Effector memory CD8-positive, alpha-beta T cell (primary cell): ENCODE measurements around the gene CA7.
A peak's percentile ranks its signal among the peaks of the same experiment; 100 is the strongest.

Experiments
- ATAC-seq: fragments of 150-1000 bp; cut with Tn5 transposase; replicated peaks from 2 replicates; pipeline ENCODE4 v1.10.0; 2021; ENCODE audit warnings: mild to moderate bottlenecking, moderate library complexity
- DNase-seq, 3 experiments: peaks; one replicate each; pipeline ENCODE4 v3.0.0; 2021
- H3K27ac Mint-ChIP-seq, 2 donors: one replicate each; pipeline ENCODE4 v1.8.0; 2022; ENCODE audit warnings: mild to moderate bottlenecking in 2 of 2, mixed read lengths in 2 of 2, moderate library complexity in 2 of 2
- H3K27me3 Mint-ChIP-seq, 2 donors: one replicate each; pipeline ENCODE4 v1.8.0; 2022; ENCODE audit warnings: mixed read lengths in 2 of 2
- H3K36me3 Mint-ChIP-seq: one replicate; pipeline ENCODE4 v1.8.0; 2022; ENCODE audit warnings: mild to moderate bottlenecking, moderate library complexity, mixed read lengths; ENCODE audit not compliant: insufficient read depth
- H3K4me1 Mint-ChIP-seq, 2 donors: one replicate each; pipeline ENCODE4 v1.8.0; 2022; ENCODE audit warnings: low read depth in 2 of 2, mixed read lengths in 2 of 2
- H3K4me3 Mint-ChIP-seq, 2 donors: one replicate each; pipeline ENCODE4 v1.8.0; 2022; ENCODE audit warnings: mild to moderate bottlenecking in 2 of 2, mixed read lengths in 2 of 2, moderate library complexity in 2 of 2
- H3K9me3 Mint-ChIP-seq, 2 donors: one replicate each; pipeline ENCODE4 v1.8.0; 2022; ENCODE audit warnings: mixed read lengths in 2 of 2

CA7 gene

DNA sequence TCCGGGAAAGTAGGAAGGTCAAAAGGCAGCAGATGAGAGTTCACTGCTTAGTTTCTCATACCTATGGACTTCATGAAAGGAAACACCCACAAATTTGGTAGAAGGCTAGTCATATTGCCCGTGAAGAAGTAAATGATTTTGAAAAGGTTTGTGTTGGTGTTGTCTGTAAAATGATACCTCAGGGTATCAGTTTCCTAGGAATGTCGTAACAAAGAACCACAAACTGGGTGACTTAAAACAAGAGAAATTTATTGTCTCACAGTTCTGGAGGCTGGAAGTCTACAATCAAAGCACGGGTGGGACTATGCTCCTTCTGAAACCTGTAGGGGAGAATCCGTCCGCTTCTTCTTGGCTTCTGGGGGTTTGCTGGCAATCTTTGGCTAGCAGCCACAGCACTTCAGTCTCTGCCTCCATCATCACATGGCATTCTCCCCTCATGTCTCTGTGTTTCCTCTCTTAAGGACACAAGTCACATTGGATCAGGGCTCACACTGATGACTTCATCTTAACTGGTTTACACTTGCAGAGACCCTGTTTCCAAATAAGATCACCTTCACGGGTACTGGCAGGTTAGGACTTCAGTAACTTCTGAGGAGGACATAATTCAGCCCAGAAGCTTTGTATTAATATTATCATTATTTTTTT is 11.4 kb upstream of the CA7 start:
- no peak overlapping the region for H3K4me3 Mint-ChIP-seq
- no peaks in the 10 kb centered on the region for H3K9me3 Mint-ChIP-seq
- peaks cover 12 to 16% of the 10 kb centered on the region in 2 donors for H3K4me1 Mint-ChIP-seq
- ATAC-seq, result no peak
- no peaks in the 10 kb centered on the region for H3K27me3 Mint-ChIP-seq
- H3K36me3 Mint-ChIP-seq, result peaks cover 6% of the 10 kb centered on the region
- no peak overlapping the region for H3K27ac Mint-ChIP-seq
- no peak for DNase-seq

DNA sequence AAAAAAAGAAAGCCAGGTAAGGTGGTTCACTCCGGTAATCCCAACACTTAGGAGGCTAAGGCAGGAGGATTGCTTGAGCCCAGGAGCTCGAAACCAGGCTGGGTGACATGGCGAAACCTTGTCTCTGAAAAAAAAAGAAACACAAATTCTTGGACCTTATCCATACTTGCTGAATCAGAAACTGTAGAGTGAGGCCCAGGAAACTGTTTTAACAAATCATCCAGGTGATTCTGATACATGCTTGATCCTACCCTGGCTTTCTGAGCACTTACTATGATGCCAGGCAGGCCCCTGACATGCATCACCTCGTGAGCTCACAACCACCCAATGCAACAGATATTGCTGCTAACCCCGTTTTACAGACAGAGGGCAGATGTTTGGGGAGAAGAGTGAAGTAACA is 9.5 kb upstream of the CA7 start:
- H3K36me3 Mint-ChIP-seq, result peaks cover 6% of the 10 kb centered on the region
- no peaks in the 10 kb centered on the region for H3K4me1 Mint-ChIP-seq
- DNase-seq (no peak), ATAC-seq (no peak)
- peaks cover 5 to 16% of the 10 kb centered on the region in 2 donors for H3K27me3 Mint-ChIP-seq
- H3K4me3 Mint-ChIP-seq, result no peak overlapping the region
- H3K9me3 Mint-ChIP-seq, result no peaks in the 10 kb centered on the region
- H3K27ac Mint-ChIP-seq, result no peak overlapping the region

DNA sequence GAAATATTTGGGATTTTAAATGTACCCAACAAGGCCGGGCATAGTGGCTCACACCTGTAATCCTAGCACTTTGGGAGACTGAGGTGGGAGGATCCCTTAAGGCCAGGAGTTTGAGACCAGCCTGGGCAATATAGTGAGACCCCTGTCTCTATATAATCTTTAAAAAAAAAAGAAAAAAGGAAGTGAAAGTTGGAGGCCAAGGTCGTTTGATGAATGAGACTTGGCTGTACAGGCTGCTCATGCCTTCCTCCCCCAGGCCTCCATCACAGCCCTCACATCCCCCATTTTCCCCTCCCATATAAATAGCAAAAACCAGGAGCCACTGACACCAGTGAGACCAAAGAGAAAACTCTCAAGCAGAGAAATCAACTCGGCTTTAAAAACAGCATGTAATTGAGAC is 3.3 kb upstream of the CA7 start:
- ATAC-seq, result no peak
- H3K4me1 Mint-ChIP-seq, result peaks cover 4% of the 10 kb centered on the region in 2 donors
- no peak overlapping the region for H3K4me3 Mint-ChIP-seq
- no peaks in the 10 kb centered on the region for H3K9me3 Mint-ChIP-seq
- H3K36me3 Mint-ChIP-seq, result peaks cover 3% of the 10 kb centered on the region
- peaks cover 34 to 64% of the 10 kb centered on the region in 2 donors for H3K27me3 Mint-ChIP-seq
- DNase-seq, result no peak
- H3K27ac Mint-ChIP-seq, result no peak overlapping the region

DNA sequence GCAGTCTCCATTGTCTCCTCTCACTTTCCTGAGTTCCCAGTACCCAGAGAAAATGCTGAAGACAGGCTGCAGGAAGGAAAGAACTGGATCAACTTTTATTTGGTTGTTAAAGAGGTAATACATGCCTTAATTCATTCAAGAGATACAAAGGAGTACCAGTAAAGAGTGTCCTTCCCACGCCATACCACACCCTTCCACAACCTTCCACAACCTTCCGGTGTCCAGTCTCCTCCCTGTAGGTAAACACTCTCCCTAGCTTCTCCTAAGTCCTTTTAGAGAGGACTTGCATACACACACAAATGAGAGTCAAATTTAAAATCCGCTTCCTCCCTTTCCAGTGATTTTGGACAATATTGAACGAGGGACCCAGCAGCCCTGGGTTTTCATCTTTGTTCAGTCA is 2.8 kb upstream of the CA7 start:
- Mint-ChIP-seq H3K9me3 (no peaks in the 10 kb centered on the region), H3K4me3 (no peak overlapping the region), H3K27ac (peak overlapping the region in 1 of 2 donors; percentile 58), H3K4me1 (peaks cover 4% of the 10 kb centered on the region in 2 donors), H3K27me3 (peaks cover 39 to 69% of the 10 kb centered on the region in 2 donors), H3K36me3 (peaks cover 3% of the 10 kb centered on the region)
- ATAC-seq (no peak), DNase-seq (no peak)

DNA sequence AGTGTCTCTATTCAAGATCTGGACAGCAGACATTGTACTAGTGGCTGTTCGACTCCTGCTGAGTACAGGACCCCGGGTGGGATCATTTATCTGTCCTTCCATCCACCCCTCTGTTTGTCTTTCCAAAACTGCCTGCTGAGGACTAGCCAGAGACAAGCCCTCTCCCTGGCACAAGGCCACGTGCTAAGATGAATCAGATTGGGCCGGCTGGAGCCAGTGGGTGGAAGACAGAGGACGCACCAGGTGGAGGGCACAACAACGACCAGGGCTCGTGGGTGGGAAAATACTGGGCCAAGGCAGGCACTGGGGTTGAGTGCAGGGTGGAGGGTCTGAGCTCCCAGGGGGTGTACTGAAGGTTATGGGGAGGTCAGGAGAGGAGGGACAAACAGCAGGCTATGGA is 1.4 kb upstream of the CA7 start:
- no peak for ATAC-seq
- peaks cover 3% of the 10 kb centered on the region for H3K36me3 Mint-ChIP-seq
- no peaks in the 10 kb centered on the region for H3K9me3 Mint-ChIP-seq
- H3K27ac Mint-ChIP-seq, result no peak overlapping the region
- no peak for DNase-seq
- no peak overlapping the region for H3K4me3 Mint-ChIP-seq
- H3K27me3 Mint-ChIP-seq, result peaks cover 40 to 83% of the 10 kb centered on the region in 2 donors
- peaks cover 4% of the 10 kb centered on the region in 2 donors for H3K4me1 Mint-ChIP-seq

DNA sequence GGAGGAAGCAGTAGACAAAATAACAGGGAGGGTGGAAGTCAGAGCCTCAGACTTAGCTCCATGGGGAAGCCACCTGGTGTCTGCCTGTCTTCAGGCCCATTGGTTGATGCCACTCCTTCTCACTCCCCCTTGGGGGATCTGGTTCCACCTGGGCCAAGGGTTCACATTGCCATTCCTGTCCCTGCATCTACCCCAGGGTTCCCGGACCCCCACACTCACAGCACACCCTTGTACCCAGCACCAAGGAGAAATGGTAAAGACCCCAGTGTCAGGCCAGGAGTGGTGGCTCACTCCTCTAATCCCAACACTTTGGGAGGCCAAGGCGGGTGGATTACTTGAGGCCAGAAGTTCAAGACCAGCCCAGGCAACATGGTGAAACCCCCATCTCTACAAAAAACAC is 1.0 kb upstream of the CA7 start:
- no peak for ATAC-seq
- H3K4me3 Mint-ChIP-seq, result peak overlapping the region in 1 of 2 donors; percentile 25
- H3K4me1 Mint-ChIP-seq, result peaks cover 4% of the 10 kb centered on the region in 2 donors
- H3K27ac Mint-ChIP-seq, result no peak overlapping the region
- peaks cover 40 to 85% of the 10 kb centered on the region in 2 donors for H3K27me3 Mint-ChIP-seq
- DNase-seq, result no peak
- no peaks in the 10 kb centered on the region for H3K9me3 Mint-ChIP-seq
- H3K36me3 Mint-ChIP-seq, result peaks cover 3% of the 10 kb centered on the region

DNA sequence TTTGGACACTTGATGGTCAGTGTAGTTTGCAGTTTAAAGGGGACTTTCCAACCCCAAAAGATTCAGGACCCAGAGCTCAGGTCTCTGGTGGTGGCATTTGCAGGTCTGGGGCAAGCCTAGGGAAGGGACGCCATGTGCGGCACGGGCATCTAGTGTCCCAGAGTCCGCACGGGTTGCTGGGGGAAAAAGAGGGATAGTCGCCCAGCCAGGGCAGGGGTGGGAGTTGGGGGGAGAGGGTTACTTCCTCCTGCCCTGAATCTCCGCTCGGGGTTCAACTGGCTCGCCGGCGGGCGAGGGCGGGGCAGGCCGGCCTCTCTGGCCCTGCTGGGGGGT is 239 bp upstream of the CA7 start:
- peaks cover 4% of the 10 kb centered on the region in 2 donors for H3K4me1 Mint-ChIP-seq
- H3K27me3 Mint-ChIP-seq, result peaks cover 40 to 82% of the 10 kb centered on the region in 2 donors
- ATAC-seq, result no peak
- DNase-seq, result no peak
- peaks cover 3% of the 10 kb centered on the region for H3K36me3 Mint-ChIP-seq
- peak overlapping the region; percentile 64 to 68 for H3K4me3 Mint-ChIP-seq
- no peaks in the 10 kb centered on the region for H3K9me3 Mint-ChIP-seq
- H3K27ac Mint-ChIP-seq, result no peak overlapping the region

DNA sequence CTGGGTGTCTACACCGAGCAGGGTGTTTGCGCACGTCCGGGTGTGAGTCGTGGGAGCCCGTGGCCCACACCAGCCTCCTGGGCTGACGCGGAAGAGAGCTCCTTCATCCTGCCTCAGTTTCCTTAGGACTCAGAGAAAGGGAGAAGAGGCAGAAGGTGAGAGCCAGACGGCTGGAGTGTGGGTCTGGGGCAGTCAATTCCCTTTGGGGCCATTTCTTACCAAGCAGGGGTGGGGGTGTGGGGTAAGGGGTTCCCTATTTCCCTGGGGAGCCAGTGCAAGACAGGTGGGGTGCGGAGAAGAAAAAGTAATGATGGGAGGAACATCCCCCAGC is 831 bp downstream of the CA7 start:
- DNase-seq (no peak), ATAC-seq (no peak)
- H3K27me3 Mint-ChIP-seq, result peaks cover 35 to 76% of the 10 kb centered on the region in 2 donors
- peaks cover 3% of the 10 kb centered on the region for H3K36me3 Mint-ChIP-seq
- peaks cover 4% of the 10 kb centered on the region in 2 donors for H3K4me1 Mint-ChIP-seq
- no peaks in the 10 kb centered on the region for H3K9me3 Mint-ChIP-seq
- no peak overlapping the region for H3K27ac Mint-ChIP-seq
- peak overlapping the region in 1 of 2 donors; percentile 33 for H3K4me3 Mint-ChIP-seq

DNA sequence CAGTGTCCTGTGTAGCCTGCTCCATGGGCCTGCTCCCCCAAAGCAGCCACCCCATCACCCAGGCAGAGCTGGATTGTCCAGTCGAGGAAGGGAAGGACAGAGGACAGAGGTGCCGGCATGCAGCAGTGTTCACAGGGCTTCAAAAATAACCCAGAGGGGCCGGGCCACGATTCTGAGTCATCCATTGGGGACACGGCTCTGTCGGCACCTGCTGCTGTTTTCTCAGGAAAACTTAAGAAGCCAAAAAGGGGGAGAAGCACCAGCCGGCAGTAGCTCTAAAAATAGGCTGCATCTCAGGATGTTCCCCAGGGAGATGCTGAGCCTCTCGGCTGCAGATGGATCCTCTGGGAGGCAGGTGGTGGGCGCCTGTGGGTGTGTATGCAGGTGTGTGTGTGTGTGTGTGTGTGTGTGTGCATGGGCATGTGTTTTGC is 1.6 kb downstream of the CA7 start:
- Mint-ChIP-seq H3K9me3 (no peaks in the 10 kb centered on the region), H3K27me3 (peaks cover 35 to 76% of the 10 kb centered on the region in 2 donors), H3K36me3 (peaks cover 3% of the 10 kb centered on the region), H3K4me3 (no peak overlapping the region), H3K27ac (no peak overlapping the region), H3K4me1 (peaks cover 4% of the 10 kb centered on the region in 2 donors)
- no peak for ATAC-seq
- DNase-seq, result no peak

DNA sequence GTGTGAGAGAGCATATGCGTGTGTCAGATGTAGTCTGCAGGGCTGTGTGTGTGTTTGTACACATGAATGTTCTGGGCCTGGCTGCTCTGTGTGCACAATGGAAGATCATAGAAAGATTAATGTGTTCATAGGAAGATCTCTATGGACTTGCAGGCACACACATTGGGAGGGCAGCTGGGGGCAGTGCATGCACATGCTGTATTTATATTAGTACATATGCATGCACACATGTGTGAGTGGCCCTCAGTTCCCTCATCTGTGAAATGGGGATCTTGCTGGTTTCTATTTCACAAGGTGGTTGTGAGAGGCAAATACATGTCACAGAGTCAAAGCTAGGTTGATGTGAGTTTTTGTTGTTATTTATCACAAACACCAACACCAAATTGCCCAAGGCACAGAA is 2.1 kb downstream of the CA7 start:
- Mint-ChIP-seq H3K4me3 (no peak overlapping the region), H3K27me3 (peaks cover 35 to 75% of the 10 kb centered on the region in 2 donors), H3K36me3 (peaks cover 3% of the 10 kb centered on the region), H3K4me1 (peaks cover 4% of the 10 kb centered on the region in 2 donors), H3K9me3 (no peaks in the 10 kb centered on the region), H3K27ac (no peak overlapping the region)
- DNase-seq, result no peak
- no peak for ATAC-seq

DNA sequence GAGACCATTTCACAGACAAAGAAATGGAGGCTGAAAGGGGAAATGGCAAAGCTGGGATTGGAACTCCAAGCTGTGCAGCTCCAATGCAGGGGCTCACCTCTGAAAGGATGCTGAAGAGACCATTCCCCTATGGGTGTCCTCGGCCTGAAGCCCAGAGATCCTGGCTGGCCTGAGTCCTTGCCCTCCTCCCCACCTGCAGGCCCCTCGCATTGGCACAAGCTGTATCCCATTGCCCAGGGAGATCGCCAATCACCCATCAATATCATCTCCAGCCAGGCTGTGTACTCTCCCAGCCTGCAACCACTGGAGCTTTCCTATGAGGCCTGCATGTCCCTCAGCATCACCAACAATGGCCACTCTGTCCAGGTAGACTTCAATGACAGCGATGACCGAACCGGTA is 2.6 kb downstream of the CA7 start:
- H3K27ac Mint-ChIP-seq, result no peak overlapping the region
- no peak for ATAC-seq
- DNase-seq, result no peak
- H3K9me3 Mint-ChIP-seq, result no peaks in the 10 kb centered on the region
- H3K4me1 Mint-ChIP-seq, result peaks cover 4% of the 10 kb centered on the region in 2 donors
- peaks cover 3% of the 10 kb centered on the region for H3K36me3 Mint-ChIP-seq
- no peak overlapping the region for H3K4me3 Mint-ChIP-seq
- H3K27me3 Mint-ChIP-seq, result peaks cover 35 to 69% of the 10 kb centered on the region in 2 donors

DNA sequence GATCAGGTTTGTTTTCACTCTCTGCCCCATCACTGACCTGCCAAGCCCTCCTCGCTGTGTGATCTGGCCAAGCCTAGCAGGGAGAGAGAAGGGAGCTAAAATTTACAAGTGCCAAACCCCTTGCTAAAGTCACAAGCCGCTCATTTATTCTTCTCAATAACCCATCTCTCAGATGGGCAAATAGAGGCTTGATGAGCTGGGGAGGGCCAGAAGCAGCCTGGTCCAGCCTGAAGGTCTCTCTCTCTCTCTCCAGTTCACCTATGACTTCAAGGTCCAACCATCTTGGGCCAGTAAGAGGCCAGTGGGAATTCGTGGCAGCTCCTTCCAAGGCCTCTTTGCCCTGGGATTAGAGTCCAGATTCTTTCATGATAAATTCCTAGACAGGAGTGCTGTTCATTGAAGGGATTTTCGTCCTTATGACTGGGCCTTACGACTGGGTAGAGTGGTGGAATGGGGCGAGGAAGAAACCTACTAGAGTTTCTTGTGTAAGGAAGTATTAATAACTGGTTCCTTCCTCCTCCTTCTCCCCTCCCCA is 3.4 kb downstream of the CA7 start:
- peaks cover 3% of the 10 kb centered on the region for H3K36me3 Mint-ChIP-seq
- no peak overlapping the region for H3K27ac Mint-ChIP-seq
- H3K4me3 Mint-ChIP-seq, result no peak overlapping the region
- peaks cover 32 to 61% of the 10 kb centered on the region in 2 donors for H3K27me3 Mint-ChIP-seq
- DNase-seq, result no peak
- no peaks in the 10 kb centered on the region for H3K9me3 Mint-ChIP-seq
- peaks cover 4% of the 10 kb centered on the region in 2 donors for H3K4me1 Mint-ChIP-seq
- no peak for ATAC-seq

DNA sequence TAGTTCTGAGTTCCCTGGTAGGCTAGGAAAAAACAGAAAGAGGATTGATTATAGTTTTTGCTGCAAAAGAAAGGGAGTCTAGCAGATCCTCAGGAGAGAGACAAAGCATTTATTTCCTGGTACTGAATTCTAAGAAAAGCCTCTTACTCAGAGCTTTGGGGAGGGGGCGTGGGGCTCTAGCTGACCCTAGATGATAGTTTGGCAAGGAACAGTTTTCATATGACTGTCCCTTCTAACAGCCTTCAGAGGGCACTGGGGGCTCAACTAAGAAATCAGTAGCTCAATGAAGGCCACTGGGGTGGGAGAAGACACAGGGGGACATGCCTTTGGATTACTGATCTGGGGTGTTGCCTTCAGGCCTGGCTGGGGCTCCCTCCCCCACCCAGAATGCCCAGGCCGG is 4.0 kb downstream of the CA7 start:
- no peak overlapping the region for H3K27ac Mint-ChIP-seq
- no peak for ATAC-seq
- H3K9me3 Mint-ChIP-seq, result no peaks in the 10 kb centered on the region
- peaks cover 0 to 4% of the 10 kb centered on the region in 2 donors for H3K4me1 Mint-ChIP-seq
- no peak for DNase-seq
- peaks cover 3% of the 10 kb centered on the region for H3K36me3 Mint-ChIP-seq
- peaks cover 26 to 56% of the 10 kb centered on the region in 2 donors for H3K27me3 Mint-ChIP-seq
- H3K4me3 Mint-ChIP-seq, result no peak overlapping the region

DNA sequence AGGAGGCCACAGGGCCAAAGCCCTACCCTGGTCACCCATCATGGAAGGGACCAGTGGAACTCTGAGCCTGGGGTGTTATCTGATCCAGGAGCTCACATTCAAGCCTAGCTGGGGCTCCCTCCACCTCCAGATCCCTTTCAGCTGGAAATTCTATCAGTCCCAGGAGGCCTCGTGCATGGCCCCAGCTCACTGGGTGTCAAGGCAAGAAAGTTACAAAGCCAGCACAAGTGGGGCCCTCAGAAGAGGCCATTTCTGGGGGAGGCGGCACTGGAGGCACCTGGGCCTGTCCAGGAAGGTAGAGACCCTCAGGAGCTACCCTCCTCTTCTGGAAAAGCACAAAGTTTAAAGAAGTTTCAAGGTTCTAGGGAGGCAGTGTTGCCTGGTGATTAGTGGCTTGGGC is 4.8 kb downstream of the CA7 start:
- no peak overlapping the region for H3K4me3 Mint-ChIP-seq
- H3K4me1 Mint-ChIP-seq, result peaks cover under 1 to 2% of the 10 kb centered on the region in 2 donors
- DNase-seq (no peak), ATAC-seq (no peak)
- peaks cover 17 to 47% of the 10 kb centered on the region in 2 donors for H3K27me3 Mint-ChIP-seq
- peaks cover under 1% of the 10 kb centered on the region for H3K36me3 Mint-ChIP-seq
- no peaks in the 10 kb centered on the region for H3K9me3 Mint-ChIP-seq
- no peak overlapping the region for H3K27ac Mint-ChIP-seq
